Hepatocyte (in vitro differentiated cells): ENCODE data around the gene ATP2A2. TPM values are rescaled to one million over a fixed set of nuclear protein-coding genes. Genes with fewer than 3 reads are reported as not detected.

ENCODE experiments used
- DNase-seq: peaks from one replicate; pipeline ENCODE4 v3.0.0-alpha.2; 2016; ENCODE audit warnings: low spot score
- H2AFZ ChIP-seq: fragments of 200-600 bp; sonication (generic); 2 replicates; pipeline ENCODE4 v1.6.0; 2016; ENCODE audit warnings: antibody characterized with exemption, mild to moderate bottlenecking
- H3K27ac ChIP-seq: fragments of 200-600 bp; sonication (generic); 2 replicates; pipeline ENCODE4 v1.5.1; 2016; ENCODE audit warnings: mild to moderate bottlenecking
- H3K27me3 ChIP-seq: fragments of 200-600 bp; sonication (generic); 2 replicates; pipeline ENCODE4 v1.6.1; 2016
- H3K36me3 ChIP-seq: fragments of 200-600 bp; sonication (generic); replicated peaks from 2 replicates; pipeline ENCODE4 v1.5.1; 2016; ENCODE audit warnings: low read depth; ENCODE audit not compliant: insufficient read depth
- H3K4me1 ChIP-seq: fragments of 200-600 bp; sonication (generic); 2 replicates; pipeline ENCODE4 v1.5.1; 2016; ENCODE audit warnings: mild to moderate bottlenecking, moderate library complexity; ENCODE audit not compliant: insufficient read depth
- H3K4me2 ChIP-seq: fragments of 200-600 bp; sonication (generic); 2 replicates; pipeline ENCODE4 v1.6.0; 2016
- H3K4me3 ChIP-seq: fragments of 200-600 bp; sonication (generic); 2 replicates; pipeline ENCODE4 v1.5.1; 2016; ENCODE audit warnings: mild to moderate bottlenecking
- H3K79me2 ChIP-seq: fragments of 200-600 bp; sonication (generic); 2 replicates; pipeline ENCODE4 v1.6.0; 2017; ENCODE audit warnings: mild to moderate bottlenecking
- H3K9me2 ChIP-seq: fragments of 200-600 bp; sonication (generic); replicated peaks from 2 replicates; pipeline ENCODE4 v1.6.0; 2017; ENCODE audit warnings: mild to moderate bottlenecking; ENCODE audit not compliant: insufficient read depth
- H3K9me3 ChIP-seq: fragments of 200-600 bp; sonication (generic); 2 replicates; pipeline ENCODE4 v1.5.1; 2016; ENCODE audit warnings: low read depth, mild to moderate bottlenecking
- H4K20me1 ChIP-seq: fragments of 200-600 bp; sonication (generic); 2 replicates; pipeline ENCODE4 v1.6.0; 2016; ENCODE audit warnings: mild to moderate bottlenecking; ENCODE audit not compliant: insufficient read depth, poor library complexity, severe bottlenecking
- EZH2 ChIP-seq: fragments of 200-600 bp; sonication (generic); IDR thresholded peaks from 2 replicates; pipeline ENCODE4 v1.6.1; 2016; ENCODE audit warnings: antibody characterized with exemption, mild to moderate bottlenecking, borderline replicate concordance
- EZH2phosphoT487 ChIP-seq: fragments of 200-600 bp; sonication (generic); IDR thresholded peaks from one replicate; pipeline ENCODE4 v1.6.1; 2018; ENCODE audit warnings: antibody characterized with exemption, mild to moderate bottlenecking, low read depth, moderate library complexity; ENCODE audit not compliant: unreplicated experiment, severe bottlenecking
- WGBS: methylation state at CpG from one replicate; pipeline ENCODE4 v1.1.6; 2016; ENCODE audit warnings: low lambda C conversion rate; ENCODE audit errors: missing lambda C conversion rate; 5-methylcytosine and 5-hydroxymethylcytosine counted together
- polyA plus RNA-seq: library from polyadenylated mRNA; unstranded; fragments of >200 nt; fragmentation: Nextera tagmentation; extraction: Ambion mirVana; gene quantifications from 2 replicates; pipeline ENCODE4 v1.2.1, GENCODE V29; 2016
- total RNA-seq: library from RNA; depleted of rRNA; stranded (reverse); fragments of >200 nt; gene quantifications from 2 replicates; pipeline ENCODE4 v1.2.3, GENCODE V29; 2014
- TF ChIP-seq, protein P1 (sequence below): fragments of 200-600 bp; sonication (generic); IDR thresholded peaks from 2 replicates; pipeline ENCODE4 v1.5.1; 2016; ENCODE audit warnings: antibody characterized with exemption, mild to moderate bottlenecking; ENCODE audit not compliant: poor library complexity

ATP2A2 gene
- total and polyA plus RNA-seq, 2 experiments from 2014 or later, result 60.2 to 126 TPM

DNA sequence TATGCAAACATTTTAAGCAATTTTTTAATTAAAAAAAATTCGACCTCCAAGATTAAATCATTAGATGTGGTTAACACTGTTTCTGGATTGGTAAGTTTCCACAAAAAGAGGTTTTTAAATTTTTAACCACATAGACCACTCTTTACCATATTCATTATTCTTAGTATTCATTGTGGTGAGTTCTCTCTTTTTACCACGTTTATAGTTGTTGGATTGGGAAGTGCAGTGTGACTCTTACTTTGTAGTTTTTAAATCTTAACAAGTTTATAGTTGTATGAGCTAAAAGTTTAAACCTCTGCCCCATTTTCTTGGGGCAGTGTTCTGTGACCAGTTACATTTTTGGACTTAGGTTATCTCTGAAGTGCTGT is 8.6 kb downstream of the ATP2A2 start:
- no peak for TF ChIP-seq EZH2phosphoT487
- TF ChIP-seq, protein P1, sequence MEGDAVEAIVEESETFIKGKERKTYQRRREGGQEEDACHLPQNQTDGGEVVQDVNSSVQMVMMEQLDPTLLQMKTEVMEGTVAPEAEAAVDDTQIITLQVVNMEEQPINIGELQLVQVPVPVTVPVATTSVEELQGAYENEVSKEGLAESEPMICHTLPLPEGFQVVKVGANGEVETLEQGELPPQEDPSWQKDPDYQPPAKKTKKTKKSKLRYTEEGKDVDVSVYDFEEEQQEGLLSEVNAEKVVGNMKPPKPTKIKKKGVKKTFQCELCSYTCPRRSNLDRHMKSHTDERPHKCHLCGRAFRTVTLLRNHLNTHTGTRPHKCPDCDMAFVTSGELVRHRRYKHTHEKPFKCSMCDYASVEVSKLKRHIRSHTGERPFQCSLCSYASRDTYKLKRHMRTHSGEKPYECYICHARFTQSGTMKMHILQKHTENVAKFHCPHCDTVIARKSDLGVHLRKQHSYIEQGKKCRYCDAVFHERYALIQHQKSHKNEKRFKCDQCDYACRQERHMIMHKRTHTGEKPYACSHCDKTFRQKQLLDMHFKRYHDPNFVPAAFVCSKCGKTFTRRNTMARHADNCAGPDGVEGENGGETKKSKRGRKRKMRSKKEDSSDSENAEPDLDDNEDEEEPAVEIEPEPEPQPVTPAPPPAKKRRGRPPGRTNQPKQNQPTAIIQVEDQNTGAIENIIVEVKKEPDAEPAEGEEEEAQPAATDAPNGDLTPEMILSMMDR, result no peak
- no peak for TF ChIP-seq EZH2

DNA sequence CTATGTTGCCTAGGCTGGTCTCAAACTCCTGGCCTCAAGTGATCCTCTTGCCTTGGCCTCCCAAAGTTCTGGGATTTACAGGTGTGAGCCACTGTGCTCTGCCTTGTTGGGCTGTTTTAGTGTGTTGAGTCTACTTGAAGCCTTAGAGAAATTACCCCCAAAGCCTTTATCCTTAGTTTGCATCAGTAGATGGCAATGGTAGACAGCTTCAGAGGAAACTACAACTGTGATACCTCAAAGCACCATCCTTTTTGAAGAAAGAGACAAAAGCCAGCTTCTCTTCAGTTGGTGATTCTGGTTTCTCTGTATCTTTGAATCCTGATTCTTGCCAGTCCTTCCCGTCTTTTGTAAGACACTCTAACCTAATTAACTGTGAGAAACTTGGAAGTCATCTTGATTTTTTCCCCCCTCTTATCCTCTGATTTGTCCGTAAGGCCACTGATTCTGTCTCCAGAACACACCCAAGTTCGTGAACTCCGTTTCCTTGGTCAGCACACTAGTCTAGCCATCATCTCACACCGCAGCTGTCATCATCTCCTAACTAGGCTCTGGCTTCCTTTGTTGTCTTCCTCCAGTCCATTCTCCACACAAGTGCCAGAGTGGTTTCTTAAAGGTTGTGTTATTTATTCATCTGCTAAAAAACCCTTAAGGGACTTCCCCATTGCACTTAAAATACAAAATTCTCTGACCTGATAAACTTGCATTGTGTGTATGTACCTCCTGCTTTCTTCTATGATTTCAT is 20.2 kb downstream of the ATP2A2 start:
- TF ChIP-seq, protein P1, result no peak
- TF ChIP-seq EZH2phosphoT487 (no peak), EZH2 (no peak)
- H3K36me3 ChIP-seq, result no peaks in the 10 kb centered on the region
- H3K9me2 ChIP-seq, result no peaks in the 10 kb centered on the region
- H3K4me3 ChIP-seq, result no peak overlapping the region
- H3K79me2 ChIP-seq, result peaks cover 97% of the 10 kb centered on the region
- no peaks in the 10 kb centered on the region for H3K4me1 ChIP-seq
- 87% methylated on average over 5 of the region's 5 CpGs for WGBS
- H4K20me1 ChIP-seq, result peaks cover 65% of the 10 kb centered on the region
- no peak overlapping the region for H2AFZ ChIP-seq
- H3K9me3 ChIP-seq, result no peaks in the 10 kb centered on the region
- H3K27me3 ChIP-seq, result no peaks in the 10 kb centered on the region
- H3K27ac ChIP-seq, result no peak overlapping the region
- no peak overlapping the region for H3K4me2 ChIP-seq
- DNase-seq, result no peak

More for the DNA sequence above, 8.6 kb downstream of the ATP2A2 start:
- no peaks in the 10 kb centered on the region for H3K9me2 ChIP-seq
- no peak overlapping the region for H2AFZ ChIP-seq
- H3K27me3 ChIP-seq, result no peaks in the 10 kb centered on the region
- peaks cover 83% of the 10 kb centered on the region for H4K20me1 ChIP-seq
- no peak overlapping the region for H3K27ac ChIP-seq
- no peak overlapping the region for H3K4me2 ChIP-seq
- peaks cover 98% of the 10 kb centered on the region for H3K79me2 ChIP-seq
- peaks cover 17% of the 10 kb centered on the region for H3K4me1 ChIP-seq
- DNase-seq, result no peak
- H3K36me3 ChIP-seq, result peaks cover 3% of the 10 kb centered on the region
- no peak overlapping the region for H3K4me3 ChIP-seq
- WGBS, result 82% methylated on average over 2 of the region's 2 CpGs
- H3K9me3 ChIP-seq, result no peaks in the 10 kb centered on the region

DNA sequence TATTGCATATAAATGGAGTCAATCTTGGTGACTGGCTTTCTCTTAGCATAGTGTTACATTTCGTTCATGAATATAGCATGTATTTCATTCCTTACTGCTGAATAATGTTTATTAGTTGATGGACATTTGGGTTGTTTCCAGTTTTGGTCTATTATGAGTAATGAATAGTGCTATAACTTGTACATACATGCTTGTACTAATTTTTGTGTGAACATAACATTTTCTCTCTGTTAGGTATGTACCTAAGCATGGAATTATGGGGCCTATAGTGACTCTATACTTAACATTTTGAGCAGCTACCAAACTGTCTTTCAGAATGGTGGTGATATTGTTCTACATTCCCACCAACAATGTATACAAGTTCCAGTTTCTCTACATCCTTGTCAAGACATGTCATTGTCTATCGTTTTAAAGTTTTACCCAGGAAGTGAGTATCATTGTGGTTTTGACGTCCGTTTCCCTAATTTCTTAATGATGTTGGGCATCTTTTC is 23.1 kb downstream of the ATP2A2 start:
- H3K4me1 ChIP-seq, result no peaks in the 10 kb centered on the region
- H3K79me2 ChIP-seq, result peaks cover 97% of the 10 kb centered on the region
- H3K4me2 ChIP-seq, result no peak overlapping the region
- 96% methylated on average over 4 of the region's 4 CpGs for WGBS
- H3K27ac ChIP-seq, result no peak overlapping the region
- peaks cover 70% of the 10 kb centered on the region for H4K20me1 ChIP-seq
- no peaks in the 10 kb centered on the region for H3K27me3 ChIP-seq
- no peaks in the 10 kb centered on the region for H3K9me3 ChIP-seq
- no peak overlapping the region for H2AFZ ChIP-seq
- H3K36me3 ChIP-seq, result no peaks in the 10 kb centered on the region
- H3K9me2 ChIP-seq, result no peaks in the 10 kb centered on the region
- DNase-seq, result no peak
- H3K4me3 ChIP-seq, result no peak overlapping the region
- TF ChIP-seq EZH2, result no peak
- TF ChIP-seq, protein P1, result no peak
- TF ChIP-seq EZH2phosphoT487, result no peak
